Epithelial cell of proximal tubule (primary cell): ENCODE results near the gene CELF1. TPM values are rescaled to one million over a fixed set of nuclear protein-coding genes. Genes with fewer than 3 reads are reported as not detected.
A peak's percentile ranks its signal among the peaks of the same experiment; 100 is the strongest.
"Not testable (repeated sequence)": the region's sequence is repeated elsewhere in the genome, so short reads cannot be mapped to it uniquely, and the experiment has no call there.

Experiments
- DNase-seq: peaks from one replicate; pipeline ENCODE4 v3.0.0-alpha.2; 2011; ENCODE audit warnings: low read depth
- H3K4me3 ChIP-seq: 2 replicates; pipeline ENCODE4 v1.5.1; 2011; ENCODE audit warnings: low read depth, mild to moderate bottlenecking, low read length
- total RNA-seq: library from RNA; depleted of rRNA; stranded (reverse); fragments of >200 nt; gene quantifications from 2 replicates; pipeline ENCODE4 v1.2.3, GENCODE V29; 2015
- TF ChIP-seq, protein P1 (sequence below): conservative IDR thresholded peaks from 2 replicates; pipeline ENCODE4 v1.5.1; 2012; ENCODE audit warnings: low read depth, mild to moderate bottlenecking, low read length

CELF1 gene
- total RNA-seq, 1 donor from 2014 or later = 64.8 TPM

DNA sequence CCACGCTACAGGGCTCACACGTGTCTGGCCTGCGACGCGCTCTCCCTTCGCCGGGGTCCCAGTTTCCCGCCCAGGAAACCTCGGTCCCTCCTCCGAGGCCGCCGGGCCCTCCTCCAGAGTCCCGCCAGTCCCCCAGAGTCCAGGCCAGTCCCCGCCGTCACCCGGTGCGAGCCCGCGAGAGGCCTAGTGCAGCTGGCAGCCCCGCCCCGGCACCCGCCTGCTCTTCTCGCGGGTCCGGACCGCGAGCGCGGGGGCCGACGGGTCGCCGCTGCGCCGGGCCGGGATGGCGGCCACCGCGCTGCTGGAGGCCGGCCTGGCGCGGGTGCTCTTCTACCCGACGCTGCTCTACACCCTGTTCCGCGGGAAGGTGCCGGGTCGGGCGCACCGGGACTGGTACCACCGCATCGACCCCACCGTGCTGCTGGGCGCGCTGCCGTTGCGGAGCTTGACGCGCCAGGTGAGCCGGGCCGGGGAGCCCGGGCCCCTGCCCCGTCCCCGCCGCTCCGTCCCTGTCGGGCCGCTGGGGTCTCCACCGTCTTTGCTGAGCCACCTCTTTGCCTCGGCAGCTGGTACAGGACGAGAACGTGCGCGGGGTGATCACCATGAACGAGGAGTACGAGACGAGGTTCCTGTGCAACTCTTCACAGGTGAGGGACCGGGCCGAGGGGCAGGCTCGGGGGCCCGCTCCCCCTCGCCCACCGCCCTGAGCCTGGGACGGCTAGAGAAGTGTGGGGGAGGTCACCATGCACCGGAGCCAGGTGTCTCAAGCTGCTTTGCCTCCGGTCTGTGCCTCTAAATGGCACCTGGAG is 12.6 kb upstream of the CELF1 start, which contains the start of gene PTPMT1:
Gene PTPMT1 (plus strand): TSS at position 260 of the 809 bp plus-strand sequence. CDS start 24 bp downstream, at position 284.
- no peak for DNase-seq
- peak within 1 kb of the TSS; percentile 97 for H3K4me3 ChIP-seq
- TF ChIP-seq, protein P1, sequence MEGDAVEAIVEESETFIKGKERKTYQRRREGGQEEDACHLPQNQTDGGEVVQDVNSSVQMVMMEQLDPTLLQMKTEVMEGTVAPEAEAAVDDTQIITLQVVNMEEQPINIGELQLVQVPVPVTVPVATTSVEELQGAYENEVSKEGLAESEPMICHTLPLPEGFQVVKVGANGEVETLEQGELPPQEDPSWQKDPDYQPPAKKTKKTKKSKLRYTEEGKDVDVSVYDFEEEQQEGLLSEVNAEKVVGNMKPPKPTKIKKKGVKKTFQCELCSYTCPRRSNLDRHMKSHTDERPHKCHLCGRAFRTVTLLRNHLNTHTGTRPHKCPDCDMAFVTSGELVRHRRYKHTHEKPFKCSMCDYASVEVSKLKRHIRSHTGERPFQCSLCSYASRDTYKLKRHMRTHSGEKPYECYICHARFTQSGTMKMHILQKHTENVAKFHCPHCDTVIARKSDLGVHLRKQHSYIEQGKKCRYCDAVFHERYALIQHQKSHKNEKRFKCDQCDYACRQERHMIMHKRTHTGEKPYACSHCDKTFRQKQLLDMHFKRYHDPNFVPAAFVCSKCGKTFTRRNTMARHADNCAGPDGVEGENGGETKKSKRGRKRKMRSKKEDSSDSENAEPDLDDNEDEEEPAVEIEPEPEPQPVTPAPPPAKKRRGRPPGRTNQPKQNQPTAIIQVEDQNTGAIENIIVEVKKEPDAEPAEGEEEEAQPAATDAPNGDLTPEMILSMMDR = no peak

DNA sequence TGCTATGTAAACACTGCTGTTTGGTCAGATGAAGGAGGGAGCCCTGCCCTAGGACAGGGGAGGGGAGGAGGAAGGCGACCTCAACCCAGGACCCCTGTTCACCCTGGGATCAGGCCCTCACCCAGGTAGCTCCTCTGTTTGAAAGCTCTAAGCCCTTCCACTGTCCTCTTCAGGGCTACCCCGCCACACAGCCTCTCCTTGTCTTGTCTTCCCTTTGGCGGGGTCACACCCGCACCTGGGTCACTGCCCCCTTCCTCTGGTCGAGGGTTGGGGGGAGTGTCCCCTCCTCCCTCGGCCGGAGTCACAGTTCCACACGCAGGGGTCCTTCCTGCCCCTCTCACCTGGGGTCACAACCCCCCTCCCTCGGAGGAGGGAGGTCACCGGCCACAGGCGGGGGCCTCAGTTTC is 12.0 kb upstream of the CELF1 start:
- TF ChIP-seq, protein P1 = no peak
- DNase-seq = no peak
- peak overlapping the region; percentile 97 for H3K4me3 ChIP-seq

DNA sequence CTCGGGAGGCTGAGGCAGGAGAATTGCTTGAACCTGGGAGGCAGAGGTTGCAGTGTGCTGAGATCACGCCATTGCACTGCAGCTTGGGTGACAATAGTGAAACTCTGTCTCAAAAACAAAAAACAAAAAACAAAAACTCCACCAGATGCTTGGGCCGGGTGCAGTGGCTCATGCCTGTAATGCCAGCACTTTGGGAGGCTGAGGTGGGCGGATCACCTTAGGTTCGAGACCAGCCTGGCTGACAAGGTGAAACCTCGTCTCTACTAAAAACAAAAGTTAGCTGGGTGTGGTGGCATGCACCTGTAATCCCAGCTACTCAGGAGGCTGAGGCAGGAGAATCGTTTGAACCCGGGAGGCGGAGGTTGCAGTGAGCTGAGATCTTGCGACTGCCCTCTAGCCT is 11.4 kb upstream of the CELF1 start:
- DNase-seq = not testable (repeated sequence)
- H3K4me3 ChIP-seq = peak overlapping the region; percentile 97

DNA sequence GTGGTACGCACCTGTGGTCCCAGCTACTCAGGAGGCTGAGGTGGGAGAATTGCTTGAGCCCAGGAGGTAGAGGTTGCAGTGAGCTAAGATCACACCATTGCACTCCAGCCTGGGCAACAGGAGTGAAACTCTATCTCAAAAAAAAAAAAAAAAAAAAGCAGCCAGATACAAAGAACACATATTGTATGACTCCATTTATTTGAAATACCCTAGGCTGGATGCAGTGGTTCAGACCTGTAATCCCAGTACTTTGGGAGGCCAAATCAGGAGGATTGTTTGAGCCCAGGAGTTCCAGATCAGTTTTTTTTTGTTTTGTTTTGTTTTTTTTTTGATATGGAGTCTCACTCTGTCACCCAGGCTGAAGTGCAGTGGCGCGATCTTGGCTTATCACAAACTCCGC is 9.5 kb upstream of the CELF1 start:
- not testable (repeated sequence) for DNase-seq, H3K4me3 ChIP-seq

DNA sequence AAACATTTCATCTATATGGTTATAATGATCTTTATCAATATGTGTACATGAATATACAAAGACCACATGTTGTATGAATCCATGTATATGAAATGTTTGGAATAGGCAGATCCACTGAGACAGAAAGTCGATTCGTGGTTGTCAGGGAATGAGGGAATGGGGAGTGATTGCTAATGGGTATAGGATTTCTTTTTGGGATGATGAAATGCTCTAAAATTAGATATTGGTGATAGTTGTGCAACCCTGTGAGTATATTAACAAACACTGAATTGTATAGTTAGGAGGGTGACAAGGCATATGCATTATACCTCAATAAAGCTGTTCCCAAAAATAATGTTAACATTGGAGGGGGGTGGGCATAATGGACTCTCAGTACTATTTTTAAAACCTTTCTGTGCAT is 7.5 kb upstream of the CELF1 start:
- TF ChIP-seq, protein P1 = no peak
- H3K4me3 ChIP-seq = no peak overlapping the region
- DNase-seq = no peak

DNA sequence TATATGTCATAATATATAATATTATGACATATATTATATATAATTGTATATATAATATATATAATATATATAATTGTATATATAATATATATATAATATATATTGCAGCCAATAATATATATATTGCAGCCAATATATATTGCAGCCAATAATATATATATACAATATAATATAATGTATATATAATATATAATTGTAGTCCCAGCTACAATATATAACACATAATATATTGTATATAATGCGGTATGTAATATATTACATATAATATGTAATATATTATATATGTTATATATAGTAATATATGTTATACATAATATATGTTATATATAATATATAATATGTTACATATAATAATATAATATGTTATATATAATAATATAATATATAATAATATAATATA is 5.8 kb upstream of the CELF1 start:
- TF ChIP-seq, protein P1 = no peak
- no peak overlapping the region for H3K4me3 ChIP-seq
- DNase-seq = no peak

DNA sequence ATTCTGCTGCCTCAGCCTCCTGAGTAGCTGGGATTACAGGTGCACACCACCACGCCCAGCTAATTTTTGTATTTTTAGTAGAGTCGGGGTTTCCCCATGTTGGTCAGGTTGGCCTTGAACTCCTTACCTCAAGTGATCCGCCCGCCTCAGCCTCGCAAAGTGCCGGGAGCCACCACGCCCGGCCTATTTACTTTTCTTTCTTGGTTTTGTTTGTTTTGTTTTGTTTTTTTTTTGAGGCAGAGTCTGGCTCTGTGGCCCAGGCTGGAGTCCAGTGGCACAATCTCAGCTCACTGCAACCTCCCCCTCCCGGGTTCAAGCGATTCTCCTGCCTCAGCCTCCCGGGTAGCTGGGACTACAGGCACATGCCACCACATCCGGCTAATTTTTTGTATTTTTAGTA is 4.1 kb upstream of the CELF1 start:
- DNase-seq, H3K4me3 ChIP-seq: not testable (repeated sequence)

DNA sequence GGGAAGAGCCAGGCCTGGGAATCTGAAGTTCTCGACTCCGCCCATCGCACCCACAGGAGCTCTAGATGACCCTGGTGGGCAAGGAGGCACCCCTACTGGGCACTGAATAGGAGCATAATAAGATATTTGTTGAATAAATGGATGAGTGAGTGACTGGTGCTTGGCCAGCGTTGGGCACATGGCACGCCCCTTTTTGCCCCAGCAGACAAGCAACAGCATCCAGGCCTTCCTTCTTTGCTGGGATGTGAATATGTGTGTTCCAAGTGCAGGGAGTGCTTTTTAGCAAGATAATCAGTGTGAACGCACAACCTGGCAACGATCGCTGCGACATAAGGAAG is 443 bp upstream of the CELF1 start:
- DNase-seq = no peak
- H3K4me3 ChIP-seq = peak overlapping the region; percentile 79
- TF ChIP-seq, protein P1 = no peak
